GM13976 (cell line): Measurements from ENCODE around the gene CCNT1.
"Not testable (repeated sequence)": the region's sequence is repeated elsewhere in the genome, so short reads cannot be mapped to it uniquely, and the experiment has no call there.

Experiments
- DNase-seq: peaks from one replicate; pipeline ENCODE4 v3.0.0; 2012; ENCODE audit warnings: low spot score
- CTCF ChIP-seq: IDR thresholded peaks from 2 replicates; pipeline ENCODE4 v1.5.1; 2012; ENCODE audit warnings: borderline replicate concordance, mild to moderate bottlenecking; ENCODE audit not compliant: insufficient read depth; ENCODE audit errors: extremely low read depth, missing control alignments, control extremely low read depth
- in situ Hi-C: fragments of 300-500 bp; cut with MboI; formaldehyde crosslinking; loops from one replicate; pipeline ENCODE4 v1.12.0; 2022; ENCODE audit warnings: low sequenced_read_pairs, mixed read lengths, inconsistent platforms; ENCODE audit not compliant: unreplicated experiment

CCNT1 gene

GRCh38 chr12:48686615-48687334 is 29.7 kb downstream of the CCNT1 start:
- DNase-seq = no peak
- in situ Hi-C loops = no loop called here
- no peak for TF ChIP-seq CTCF

GRCh38 chr12:48686037-48686595 is 30.4 kb downstream of the CCNT1 start:
- in situ Hi-C loops = no loop called here
- TF ChIP-seq CTCF = no peak
- DNase-seq = no peak

- in situ Hi-C loops = no loop called here
- DNase-seq = no peak
- no peak for TF ChIP-seq CTCF
Observed at GRCh38 chr12:48683534-48683933, 33.0 kb downstream of the CCNT1 start.

- no peak for TF ChIP-seq CTCF
- no peak for DNase-seq
- in situ Hi-C loops = no loop called here
Observed at GRCh38 chr12:48682927-48683326, 33.6 kb downstream of the CCNT1 start.

- DNase-seq, in situ Hi-C loops: not testable (repeated sequence)
Observed at GRCh38 chr12:48682533-48682905, 34.0 kb downstream of the CCNT1 start.

- peak; percentile 99 for DNase-seq
- in situ Hi-C loops = no loop called here
- no peak for TF ChIP-seq CTCF
Observed at GRCh38 chr12:48681710-48682532, 34.6 kb downstream of the CCNT1 start, which contains the start of gene KANSL2. Gene KANSL2 (minus strand): TSS chr12:48682238. CDS start chr12:48681632, 606 bp downstream.

- in situ Hi-C loops = no loop called here
- peak; percentile 31 for DNase-seq
- no peak for TF ChIP-seq CTCF
Observed at GRCh38 chr12:48681399-48681709, 35.2 kb downstream of the CCNT1 start.
